Measurements from ENCODE around the gene KLF11.

Gene KLF11

GRCh38 chr2:10043256-10043905, at the start of gene KLF11:
KLF11 (plus strand) TSS chr2:10043550; CDS start chr2:10043717, 167 bp downstream.
- peak within 1 kb of the TSS; percentile 48; the same call in 1 of the 2 replicates for H3K4me3 ChIP-seq (ENCODE audit: low read length)

GRCh38 chr2:9994462-9994861, 48.9 kb upstream of the KLF11 start:
- no peak for TF ChIP-seq ZNF274 (IDR thresholded peaks at IDR 0.05; ENCODE audit: low read depth, low read length)
- H3K4me3 ChIP-seq (ENCODE audit: low read length) = no peak overlapping the region

More at GRCh38 chr2:10043256-10043905, at the start of gene KLF11:
- TF ChIP-seq ZNF274 (IDR thresholded peaks at IDR 0.05; ENCODE audit: low read depth, low read length) = no peak

GRCh38 chr2:9995059-9995458, 48.3 kb upstream of the KLF11 start:
- TF ChIP-seq ZNF274 (IDR thresholded peaks at IDR 0.05; ENCODE audit: low read depth, low read length) = no peak
- no peak overlapping the region for H3K4me3 ChIP-seq (ENCODE audit: low read length)

- no peak for TF ChIP-seq ZNF274 (IDR thresholded peaks at IDR 0.05; ENCODE audit: low read depth, low read length)
- no peak overlapping the region for H3K4me3 ChIP-seq (ENCODE audit: low read length)
Observed at GRCh38 chr2:9996321-9996720, 47.0 kb upstream of the KLF11 start.

GRCh38 chr2:9997936-9998335, 45.4 kb upstream of the KLF11 start:
- no peak for TF ChIP-seq ZNF274 (IDR thresholded peaks at IDR 0.05; ENCODE audit: low read depth, low read length)
- no peak overlapping the region for H3K4me3 ChIP-seq (ENCODE audit: low read length)

- no peak for TF ChIP-seq ZNF274 (IDR thresholded peaks at IDR 0.05; ENCODE audit: low read depth, low read length)
- no peak overlapping the region for H3K4me3 ChIP-seq (ENCODE audit: low read length)
Observed at GRCh38 chr2:9998916-9999654, 44.3 kb upstream of the KLF11 start.

- H3K4me3 ChIP-seq (ENCODE audit: low read length) = no peak overlapping the region
- no peak for TF ChIP-seq ZNF274 (IDR thresholded peaks at IDR 0.05; ENCODE audit: low read depth, low read length)
Observed at GRCh38 chr2:9999693-10000092, 43.7 kb upstream of the KLF11 start.

GRCh38 chr2:10000541-10000940, 42.8 kb upstream of the KLF11 start:
- no peak for TF ChIP-seq ZNF274 (IDR thresholded peaks at IDR 0.05; ENCODE audit: low read depth, low read length)
- no peak overlapping the region for H3K4me3 ChIP-seq (ENCODE audit: low read length)

- no peak overlapping the region for H3K4me3 ChIP-seq (ENCODE audit: low read length)
- no peak for TF ChIP-seq ZNF274 (IDR thresholded peaks at IDR 0.05; ENCODE audit: low read depth, low read length)
Observed at GRCh38 chr2:10001586-10001985, 41.8 kb upstream of the KLF11 start.

- H3K4me3 ChIP-seq (ENCODE audit: low read length) = no peak overlapping the region
- TF ChIP-seq ZNF274 (IDR thresholded peaks at IDR 0.05; ENCODE audit: low read depth, low read length) = no peak
Observed at GRCh38 chr2:10002109-10002508, 41.2 kb upstream of the KLF11 start.

- H3K4me3 ChIP-seq (ENCODE audit: low read length) = no peak overlapping the region
- TF ChIP-seq ZNF274 (IDR thresholded peaks at IDR 0.05; ENCODE audit: low read depth, low read length) = no peak
Observed at GRCh38 chr2:10002681-10003080, 40.7 kb upstream of the KLF11 start.

GRCh38 chr2:10003206-10004125, 39.9 kb upstream of the KLF11 start:
- no peak for TF ChIP-seq ZNF274 (IDR thresholded peaks at IDR 0.05; ENCODE audit: low read depth, low read length)

GRCh38 chr2:10004401-10004800, 38.9 kb upstream of the KLF11 start:
- H3K4me3 ChIP-seq (ENCODE audit: low read length) = no peak overlapping the region
- no peak for TF ChIP-seq ZNF274 (IDR thresholded peaks at IDR 0.05; ENCODE audit: low read depth, low read length)

More at GRCh38 chr2:10003206-10004125, 39.9 kb upstream of the KLF11 start:
- H3K4me3 ChIP-seq (ENCODE audit: low read length) = no peak overlapping the region

- TF ChIP-seq ZNF274 (IDR thresholded peaks at IDR 0.05; ENCODE audit: low read depth, low read length) = no peak
- H3K4me3 ChIP-seq (ENCODE audit: low read length) = no peak overlapping the region
Observed at GRCh38 chr2:10004836-10005235, 38.5 kb upstream of the KLF11 start.

Measured in GM08714 (cell line).